ENCODE measurements around the gene KIF26B. TPM values are rescaled to one million over a fixed set of nuclear protein-coding genes. Genes with fewer than 3 reads are reported as not detected.

KIF26B gene
- total RNA-seq, 3 donors from 2014 or later (not counting 1 experiment from before 2014, with no cell fraction given): 0.16 to 0.96 (median 0.18) TPM

GRCh38 chr1:245716561-245716960 is 561.8 kb downstream of the KIF26B start:
- no peaks in the 10 kb centered on the region for H3K4me1 Mint-ChIP-seq
- no peak for TF ChIP-seq CTCF (IDR thresholded peaks at IDR 0.05)
- Histone ChIP-seq H3K4me1 (ENCODE audit: control insufficient read depth, insufficient read depth, low read length) (no peaks in the 10 kb centered on the region), H3K27ac (ENCODE audit: low read length) (no peak overlapping the region), H3K4me3 (ENCODE audit: low read length) (no peak overlapping the region), H3K36me3 (ENCODE audit: control insufficient read depth, insufficient read depth, low read length) (no peaks in the 10 kb centered on the region), H3K9me3 (ENCODE audit: control insufficient read depth, insufficient read depth, low read length) (no peaks in the 10 kb centered on the region), H3K27me3 (ENCODE audit: control insufficient read depth, insufficient read depth, low read length) (no peaks in the 10 kb centered on the region)
- intact Hi-C loops (cut with micrococcal nuclease): no loop called here
- H3K36me3 Mint-ChIP-seq: no peaks in the 10 kb centered on the region
- H3K4me3 Mint-ChIP-seq: no peak overlapping the region
- no peaks in the 10 kb centered on the region for H3K27me3 Mint-ChIP-seq (ENCODE audit: low read depth in 2 of 2)
- DNase-seq (no peak), ATAC-seq (no peak)
- no peak overlapping the region for H3K27ac Mint-ChIP-seq
- H3K9me3 Mint-ChIP-seq: no peaks in the 10 kb centered on the region
- WGBS (ENCODE audit: insufficient coverage): 100% methylated on average over 3 of the region's 3 CpGs

GRCh38 chr1:245717611-245718010 is 562.8 kb downstream of the KIF26B start:
- intact Hi-C loops (cut with micrococcal nuclease): no loop called here
- no peak overlapping the region for H3K4me3 Mint-ChIP-seq

GRCh38 chr1:245718123-245718522 is 563.3 kb downstream of the KIF26B start:
- Mint-ChIP-seq H3K27ac (no peak overlapping the region), H3K9me3 (no peaks in the 10 kb centered on the region), H3K27me3 (ENCODE audit: low read depth in 2 of 2) (no peaks in the 10 kb centered on the region), H3K36me3 (no peaks in the 10 kb centered on the region), H3K4me1 (no peaks in the 10 kb centered on the region), H3K4me3 (no peak overlapping the region)
- ATAC-seq (no peak), DNase-seq (no peak)
- 92% methylated on average over 3 of the region's 3 CpGs for WGBS (ENCODE audit: insufficient coverage)
- H3K4me3 ChIP-seq (ENCODE audit: low read length): no peak overlapping the region
- intact Hi-C loops (cut with micrococcal nuclease): no loop called here
- TF ChIP-seq CTCF (IDR thresholded peaks at IDR 0.05): no peak
- no peaks in the 10 kb centered on the region for H3K4me1 ChIP-seq (ENCODE audit: control insufficient read depth, insufficient read depth, low read length)
- no peaks in the 10 kb centered on the region for H3K27me3 ChIP-seq (ENCODE audit: control insufficient read depth, insufficient read depth, low read length)
- no peaks in the 10 kb centered on the region for H3K36me3 ChIP-seq (ENCODE audit: control insufficient read depth, insufficient read depth, low read length)
- no peak overlapping the region for H3K27ac ChIP-seq (ENCODE audit: low read length)
- H3K9me3 ChIP-seq (ENCODE audit: control insufficient read depth, insufficient read depth, low read length): no peaks in the 10 kb centered on the region

More at GRCh38 chr1:245717611-245718010, 562.8 kb downstream of the KIF26B start:
- Mint-ChIP-seq H3K9me3 (no peaks in the 10 kb centered on the region), H3K27me3 (ENCODE audit: low read depth in 2 of 2) (no peaks in the 10 kb centered on the region), H3K4me1 (no peaks in the 10 kb centered on the region), H3K27ac (no peak overlapping the region), H3K36me3 (no peaks in the 10 kb centered on the region)
- 80% methylated on average over 2 of the region's 3 CpGs for WGBS (ENCODE audit: insufficient coverage)
- Histone ChIP-seq H3K36me3 (ENCODE audit: control insufficient read depth, insufficient read depth, low read length) (no peaks in the 10 kb centered on the region), H3K4me3 (ENCODE audit: low read length) (no peak overlapping the region), H3K27ac (ENCODE audit: low read length) (no peak overlapping the region), H3K4me1 (ENCODE audit: control insufficient read depth, insufficient read depth, low read length) (no peaks in the 10 kb centered on the region), H3K27me3 (ENCODE audit: control insufficient read depth, insufficient read depth, low read length) (no peaks in the 10 kb centered on the region), H3K9me3 (ENCODE audit: control insufficient read depth, insufficient read depth, low read length) (no peaks in the 10 kb centered on the region)
- TF ChIP-seq CTCF (IDR thresholded peaks at IDR 0.05): no peak
- no peak for DNase-seq
- no peak for ATAC-seq

- Mint-ChIP-seq H3K4me3 (no peak overlapping the region), H3K27me3 (ENCODE audit: low read depth in 2 of 2) (no peaks in the 10 kb centered on the region), H3K4me1 (no peaks in the 10 kb centered on the region), H3K36me3 (no peaks in the 10 kb centered on the region), H3K27ac (no peak overlapping the region), H3K9me3 (no peaks in the 10 kb centered on the region)
- Histone ChIP-seq H3K4me3 (ENCODE audit: low read length) (no peak overlapping the region), H3K27ac (ENCODE audit: low read length) (no peak overlapping the region), H3K36me3 (ENCODE audit: control insufficient read depth, insufficient read depth, low read length) (no peaks in the 10 kb centered on the region), H3K4me1 (ENCODE audit: control insufficient read depth, insufficient read depth, low read length) (no peaks in the 10 kb centered on the region), H3K27me3 (ENCODE audit: control insufficient read depth, insufficient read depth, low read length) (no peaks in the 10 kb centered on the region), H3K9me3 (ENCODE audit: control insufficient read depth, insufficient read depth, low read length) (no peaks in the 10 kb centered on the region)
- ATAC-seq (no peak), DNase-seq (no peak)
- 94% methylated on average over 4 of the region's 4 CpGs for WGBS (ENCODE audit: insufficient coverage)
- no peak for TF ChIP-seq CTCF (IDR thresholded peaks at IDR 0.05)
- intact Hi-C loops (cut with micrococcal nuclease): no loop called here
Measured at GRCh38 chr1:245718951-245719350, 564.2 kb downstream of the KIF26B start.
